Activated T-helper 9 cell treated with anti-CD3 and anti-CD28 coated beads, Interleukin-2, amount 50 U/mL, for 16 hours (primary cell): Measurements from ENCODE around the gene COPS8.

Experiments
- DNase-seq: peaks from one replicate; pipeline ENCODE4 v3.0.0-alpha.2; 2020; ENCODE audit warnings: low read depth

COPS8 gene

DNA sequence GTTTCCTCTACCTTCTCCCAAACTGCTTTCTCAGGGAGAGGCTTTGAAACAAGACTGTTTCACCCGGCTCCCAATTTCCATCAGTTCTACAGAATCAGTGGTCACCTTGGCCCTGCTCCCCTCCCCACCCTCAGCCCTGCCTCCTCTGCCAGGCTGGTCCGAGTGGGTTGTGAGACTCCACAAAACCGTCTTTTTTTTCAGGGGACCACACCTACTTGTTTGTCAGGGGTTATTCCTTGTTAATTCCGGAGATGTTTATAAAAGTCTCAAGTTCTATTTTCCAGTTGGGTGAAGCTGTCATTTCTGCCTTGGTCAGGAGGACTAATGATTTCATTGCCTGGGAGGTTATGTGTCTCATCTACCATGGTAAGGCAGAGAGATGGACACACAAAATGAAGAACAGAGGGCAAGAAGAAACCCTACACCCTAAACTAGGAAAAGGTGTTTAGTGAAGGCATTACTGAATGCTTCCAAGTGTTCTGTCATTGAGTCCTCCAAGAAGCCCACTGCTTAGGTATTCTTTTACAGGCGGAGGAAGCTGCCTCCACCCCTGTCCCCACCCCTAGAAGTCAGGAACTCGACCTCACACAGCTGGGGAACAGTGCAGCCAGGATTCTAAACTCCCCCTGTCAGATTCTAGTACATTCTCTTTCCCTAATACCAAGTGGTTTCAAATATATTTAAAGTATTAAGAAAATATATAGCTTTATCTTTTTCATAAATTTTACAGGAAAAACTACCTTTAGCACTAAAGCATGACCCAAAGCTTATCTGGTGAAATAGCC lies 46.3 kb downstream of the COPS8 start:
- DNase-seq, result no peak

- DNase-seq, result no peak
These were observed 47.1 kb downstream of the COPS8 start for GRCh38 chr2:237132799-237133198.

DNA sequence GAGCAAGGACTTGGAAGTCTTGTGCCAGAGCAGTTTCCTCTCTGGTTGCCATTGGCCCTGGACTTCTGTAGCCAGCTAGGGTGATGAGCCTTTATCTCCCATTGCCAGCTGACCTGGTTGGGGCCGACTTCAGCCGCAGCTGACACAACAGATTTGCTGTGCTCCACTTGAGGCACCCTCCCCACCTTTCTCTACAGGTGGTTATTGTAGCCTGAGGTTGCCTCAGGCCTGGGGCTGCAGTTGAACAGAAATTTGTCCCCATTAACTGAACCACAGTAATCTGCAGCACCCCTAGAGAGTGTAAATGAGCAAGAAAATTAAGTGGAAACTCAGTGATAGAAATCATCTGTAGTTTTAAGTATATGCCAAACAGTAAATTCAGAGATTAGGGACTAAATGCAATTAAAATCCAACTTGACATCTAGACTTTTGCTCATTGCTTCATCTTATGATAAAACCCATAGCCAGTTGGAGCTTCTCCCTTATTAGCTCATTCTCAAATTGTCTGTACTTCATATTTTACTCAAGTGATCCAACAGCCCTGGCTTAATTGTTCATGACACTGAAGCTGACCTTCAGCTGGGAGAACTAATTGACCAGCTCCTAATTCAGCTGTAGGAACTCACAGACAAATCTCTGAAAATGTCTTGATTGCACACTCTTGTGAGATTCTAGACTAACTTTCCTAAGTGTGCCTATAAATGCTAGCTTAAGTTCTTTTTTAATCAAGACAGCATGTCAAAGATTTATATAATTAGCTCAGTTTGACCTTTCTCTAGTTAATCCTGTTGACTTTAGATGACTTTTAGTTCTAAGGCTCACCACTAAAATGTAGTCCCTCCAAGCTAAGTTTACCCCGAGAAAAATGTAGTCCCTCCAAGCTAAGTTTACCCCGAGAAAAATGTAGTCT lies 48.9 kb downstream of the COPS8 start:
- DNase-seq, result no peak

- no peak for DNase-seq
These were observed 51.1 kb downstream of the COPS8 start for GRCh38 chr2:237136824-237137223.

GRCh38 chr2:237137626-237138323 lies 52.1 kb downstream of the COPS8 start:
- no peak for DNase-seq

DNA sequence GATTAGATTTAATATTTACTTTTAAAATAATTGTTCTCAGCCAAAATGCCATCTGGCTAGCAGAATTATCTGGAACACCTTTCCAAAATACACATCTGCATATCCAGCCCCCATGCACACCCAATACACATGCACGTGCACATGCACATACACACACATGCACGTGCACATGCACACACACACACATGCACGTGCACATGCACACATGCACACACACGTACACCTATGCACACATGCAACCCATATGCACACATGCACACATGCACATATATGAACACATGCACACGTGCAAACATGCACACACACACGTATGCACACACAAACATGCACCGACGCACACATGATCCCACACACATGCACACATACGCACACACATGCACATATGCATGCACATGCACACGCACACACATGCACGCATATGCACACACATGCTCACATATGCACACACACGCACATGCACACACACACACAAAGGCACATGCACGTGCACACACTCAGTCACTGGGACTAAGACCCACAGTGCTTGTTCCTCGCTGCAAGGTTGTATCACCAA lies 53.5 kb downstream of the COPS8 start:
- no peak for DNase-seq

- no peak for DNase-seq
These were observed 55.1 kb downstream of the COPS8 start for GRCh38 chr2:237140689-237141285.

- no peak for DNase-seq
These were observed 55.9 kb downstream of the COPS8 start for GRCh38 chr2:237141571-237142051.

GRCh38 chr2:237143118-237143517 lies 57.4 kb downstream of the COPS8 start:
- DNase-seq, result no peak

- no peak for DNase-seq
These were observed 58.2 kb downstream of the COPS8 start for GRCh38 chr2:237143676-237144440.

DNA sequence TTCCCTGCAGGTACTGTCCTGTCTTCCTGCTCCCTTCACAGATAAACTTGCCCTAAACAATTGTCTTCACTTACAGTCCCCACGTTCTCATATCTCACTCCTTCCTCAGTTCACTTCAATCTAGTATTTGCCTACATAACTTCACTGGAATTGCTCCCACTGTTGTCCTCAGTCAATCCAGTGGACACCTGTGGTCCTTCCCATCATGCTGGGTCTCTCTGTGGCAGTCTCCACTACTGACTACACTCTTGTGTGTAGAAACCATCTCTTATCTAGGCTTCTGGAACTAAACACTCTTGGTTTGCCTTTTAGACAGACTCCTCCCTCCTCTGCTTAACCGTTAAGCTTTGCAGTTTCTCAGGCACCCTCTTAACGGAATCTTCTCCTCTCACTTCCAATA lies 58.8 kb downstream of the COPS8 start:
- DNase-seq, result no peak

- no peak for DNase-seq
These were observed 61.6 kb downstream of the COPS8 start for GRCh38 chr2:237147317-237147716.

- DNase-seq, result no peak
These were observed 62.9 kb downstream of the COPS8 start for GRCh38 chr2:237148624-237149023.

DNA sequence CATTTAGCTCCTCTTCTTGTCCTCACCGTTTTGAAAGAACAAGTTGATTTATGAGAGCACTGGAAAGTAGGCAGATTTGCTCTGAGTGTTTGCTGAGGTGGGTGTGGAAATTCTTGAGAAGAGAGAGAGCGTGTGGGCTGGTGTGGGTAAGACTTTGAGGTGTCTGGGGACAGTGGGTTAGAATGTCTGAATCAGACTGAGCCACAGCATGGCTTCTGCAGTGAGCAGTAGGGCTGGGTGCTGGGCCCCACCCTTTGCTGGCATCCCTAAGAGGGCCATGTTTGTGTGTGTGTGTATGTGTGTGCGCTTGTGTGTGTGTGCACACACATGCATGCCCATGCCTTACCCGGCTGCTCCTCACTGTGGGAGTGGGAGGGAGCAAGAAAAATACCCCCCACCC lies 63.7 kb downstream of the COPS8 start:
- DNase-seq, result no peak
